ENCODE data around the gene FAM107B. TPM values are rescaled to one million over a fixed set of nuclear protein-coding genes. Genes with fewer than 3 reads are reported as not detected.
"Not testable (repeated sequence)": the region's sequence is repeated elsewhere in the genome, so short reads cannot be mapped to it uniquely, and the experiment has no call there.

The FAM107B gene
- 44.0 TPM for polyA plus RNA-seq
- long read RNA-seq, donor 1, transcript FAM107B-211 (4 exons, 2,633 nt): major isoform, 5 of 7 reads
- long read RNA-seq, donor 1, partial matches to known transcripts: 0 of 7 reads
- long read RNA-seq, donor 1, other reads (novel, unspliced or antisense): 0 of 7 reads
- long read RNA-seq, donor 2, transcript FAM107B-211 (4 exons, 2,633 nt): major isoform, 11 of 22 reads
- long read RNA-seq, donor 2, transcript FAM107B-205 (5 exons, 2,374 nt): minor isoform, 5 of 22 reads
- long read RNA-seq, donor 2, partial matches to known transcripts: 0 of 22 reads
- long read RNA-seq, donor 2, other reads (novel, unspliced or antisense): 0 of 22 reads
- long read RNA-seq, donor 3: 0 reads
- long read RNA-seq, donor 4, partial matches to known transcripts: 0 of 1 reads
- long read RNA-seq, donor 4, other reads (novel, unspliced or antisense): 0 of 1 reads
- long read RNA-seq, donor 5, transcript FAM107B-211 (4 exons, 2,633 nt): major isoform, 8 of 11 reads
- long read RNA-seq, donor 5, partial matches to known transcripts: 0 of 11 reads
- long read RNA-seq, donor 5, other reads (novel, unspliced or antisense): 0 of 11 reads
- long read RNA-seq, donor 6, transcript FAM107B-211 (4 exons, 2,633 nt): major isoform, 6 of 15 reads
- long read RNA-seq, donor 6, partial matches to known transcripts: 0 of 15 reads
- long read RNA-seq, donor 6, other reads (novel, unspliced or antisense): 0 of 15 reads
- long read RNA-seq, donor 7, transcript FAM107B-211 (4 exons, 2,633 nt): major isoform, 6 of 12 reads
- long read RNA-seq, donor 7, partial matches to known transcripts: 0 of 12 reads
- long read RNA-seq, donor 7, other reads (novel, unspliced or antisense): 0 of 12 reads
- long read RNA-seq, donor 8, transcript FAM107B-211 (4 exons, 2,633 nt): major isoform, 12 of 29 reads
- long read RNA-seq, donor 8, partial matches to known transcripts: 6 of 29 reads
- long read RNA-seq, donor 8, other reads (novel, unspliced or antisense): 0 of 29 reads
- long read RNA-seq, donor 9, transcript FAM107B-223 (4 exons, 559 nt): major isoform, 7 of 19 reads
- long read RNA-seq, donor 9, transcript FAM107B-211 (4 exons, 2,633 nt): major isoform, 7 of 19 reads
- long read RNA-seq, donor 9, partial matches to known transcripts: 0 of 19 reads
- long read RNA-seq, donor 9, other reads (novel, unspliced or antisense): 0 of 19 reads
- long read RNA-seq, donor 10, transcript FAM107B-211 (4 exons, 2,633 nt): major isoform, 8 of 13 reads
- long read RNA-seq, donor 10, partial matches to known transcripts: 0 of 13 reads
- long read RNA-seq, donor 10, other reads (novel, unspliced or antisense): 0 of 13 reads
- long read RNA-seq, donor 11, transcript FAM107B-211 (4 exons, 2,633 nt): major isoform, 5 of 10 reads
- long read RNA-seq, donor 11, partial matches to known transcripts: 0 of 10 reads
- long read RNA-seq, donor 11, other reads (novel, unspliced or antisense): 0 of 10 reads

GRCh38 chr10:14774797-14775196, at the start of gene FAM107B:
Gene FAM107B, minus strand, starts transcription at chr10:14774897. Its CDS starts 234 bp downstream, at chr10:14774663.
- Histone ChIP-seq H3K36me3 (ENCODE audit: control insufficient read depth, insufficient read depth, low read length) (no peaks in the 10 kb centered on the region), H3K9me3 (ENCODE audit: control insufficient read depth, low read depth, low read length) (no peaks in the 10 kb centered on the region), H3K4me1 (ENCODE audit: control insufficient read depth, insufficient read depth, low read length) (peaks cover 5% of the 10 kb centered on the region), H3K27me3 (ENCODE audit: control insufficient read depth, insufficient read depth, low read length) (no peaks in the 10 kb centered on the region), H3K4me3 (ENCODE audit: low read length) (no peak within 1 kb of the TSS), H3K27ac (ENCODE audit: low read length) (no peak within 1 kb of the TSS)
- no peak for DNase-seq
- WGBS (ENCODE audit: insufficient coverage, low lambda C conversion rate): no CpG with 5 or more reads among the region's 8 CpGs

- 100% methylated on average over 1 of the region's 3 CpGs for WGBS (ENCODE audit: insufficient coverage, low lambda C conversion rate)
- Histone ChIP-seq H3K9me3 (ENCODE audit: control insufficient read depth, low read depth, low read length) (no peaks in the 10 kb centered on the region), H3K36me3 (ENCODE audit: control insufficient read depth, insufficient read depth, low read length) (no peaks in the 10 kb centered on the region), H3K27me3 (ENCODE audit: control insufficient read depth, insufficient read depth, low read length) (no peaks in the 10 kb centered on the region), H3K4me1 (ENCODE audit: control insufficient read depth, insufficient read depth, low read length) (no peaks in the 10 kb centered on the region), H3K4me3 (ENCODE audit: low read length) (no peak overlapping the region), H3K27ac (ENCODE audit: low read length) (no peak overlapping the region)
- DNase-seq: no peak
Observed at GRCh38 chr10:14823966-14824365, 49.3 kb upstream of the FAM107B start.

GRCh38 chr10:14822879-14823755, 48.4 kb upstream of the FAM107B start:
- Histone ChIP-seq H3K4me1 (ENCODE audit: control insufficient read depth, insufficient read depth, low read length) (no peaks in the 10 kb centered on the region), H3K27ac (ENCODE audit: low read length) (no peak overlapping the region), H3K27me3 (ENCODE audit: control insufficient read depth, insufficient read depth, low read length) (no peaks in the 10 kb centered on the region), H3K4me3 (ENCODE audit: low read length) (no peak overlapping the region), H3K9me3 (ENCODE audit: control insufficient read depth, low read depth, low read length) (no peaks in the 10 kb centered on the region), H3K36me3 (ENCODE audit: control insufficient read depth, insufficient read depth, low read length) (no peaks in the 10 kb centered on the region)
- WGBS (ENCODE audit: insufficient coverage, low lambda C conversion rate): no CpG with 5 or more reads among the region's 3 CpGs
- no peak for DNase-seq

- Histone ChIP-seq H3K27me3 (ENCODE audit: control insufficient read depth, insufficient read depth, low read length) (no peaks in the 10 kb centered on the region), H3K4me3 (ENCODE audit: low read length) (no peak overlapping the region), H3K36me3 (ENCODE audit: control insufficient read depth, insufficient read depth, low read length) (no peaks in the 10 kb centered on the region), H3K4me1 (ENCODE audit: control insufficient read depth, insufficient read depth, low read length) (no peaks in the 10 kb centered on the region), H3K27ac (ENCODE audit: low read length) (no peak overlapping the region), H3K9me3 (ENCODE audit: control insufficient read depth, low read depth, low read length) (no peaks in the 10 kb centered on the region)
- no peak for DNase-seq
- WGBS (ENCODE audit: insufficient coverage, low lambda C conversion rate): 93% methylated on average over 4 of the region's 6 CpGs
Observed at GRCh38 chr10:14821635-14822375, 47.1 kb upstream of the FAM107B start.

- WGBS (ENCODE audit: insufficient coverage, low lambda C conversion rate): no CpG with 5 or more reads among the region's 5 CpGs
- DNase-seq: peak in 1 of 2 donors; percentile 29
- Histone ChIP-seq H3K27ac (ENCODE audit: low read length) (no peak overlapping the region), H3K9me3 (ENCODE audit: control insufficient read depth, low read depth, low read length) (no peaks in the 10 kb centered on the region), H3K27me3 (ENCODE audit: control insufficient read depth, insufficient read depth, low read length) (no peaks in the 10 kb centered on the region), H3K4me1 (ENCODE audit: control insufficient read depth, insufficient read depth, low read length) (no peaks in the 10 kb centered on the region), H3K36me3 (ENCODE audit: control insufficient read depth, insufficient read depth, low read length) (no peaks in the 10 kb centered on the region), H3K4me3 (ENCODE audit: low read length) (no peak overlapping the region)
Observed at GRCh38 chr10:14820775-14821154, 46.1 kb upstream of the FAM107B start.

GRCh38 chr10:14820010-14820774, 45.5 kb upstream of the FAM107B start:
- peak in 1 of 2 donors; percentile 24 for DNase-seq
- Histone ChIP-seq H3K4me1 (ENCODE audit: control insufficient read depth, insufficient read depth, low read length) (no peaks in the 10 kb centered on the region), H3K4me3 (ENCODE audit: low read length) (no peak overlapping the region), H3K27me3 (ENCODE audit: control insufficient read depth, insufficient read depth, low read length) (no peaks in the 10 kb centered on the region), H3K36me3 (ENCODE audit: control insufficient read depth, insufficient read depth, low read length) (no peaks in the 10 kb centered on the region), H3K9me3 (ENCODE audit: control insufficient read depth, low read depth, low read length) (no peaks in the 10 kb centered on the region), H3K27ac (ENCODE audit: low read length) (no peak overlapping the region)
- 83% methylated on average over 1 of the region's 10 CpGs for WGBS (ENCODE audit: insufficient coverage, low lambda C conversion rate)

- H3K27ac ChIP-seq (ENCODE audit: low read length); DNase-seq; H3K4me1 ChIP-seq (ENCODE audit: control insufficient read depth, insufficient read depth, low read length); H3K4me3 ChIP-seq (ENCODE audit: low read length); H3K27me3 ChIP-seq (ENCODE audit: control insufficient read depth, insufficient read depth, low read length); H3K36me3 ChIP-seq (ENCODE audit: control insufficient read depth, insufficient read depth, low read length); H3K9me3 ChIP-seq (ENCODE audit: control insufficient read depth, low read depth, low read length): not testable (repeated sequence)
- whole genome bisulfite sequencing (ENCODE audit: insufficient coverage, low lambda C conversion rate): no CpG with 5 or more reads among the region's 7 CpGs
Observed at GRCh38 chr10:14816717-14817116, 42.0 kb upstream of the FAM107B start.

- WGBS (ENCODE audit: insufficient coverage, low lambda C conversion rate): no CpG with 5 or more reads among the region's 6 CpGs
- Histone ChIP-seq H3K9me3 (ENCODE audit: control insufficient read depth, low read depth, low read length) (no peaks in the 10 kb centered on the region), H3K36me3 (ENCODE audit: control insufficient read depth, insufficient read depth, low read length) (no peaks in the 10 kb centered on the region), H3K27ac (ENCODE audit: low read length) (no peak overlapping the region), H3K4me3 (ENCODE audit: low read length) (no peak overlapping the region), H3K4me1 (ENCODE audit: control insufficient read depth, insufficient read depth, low read length) (no peaks in the 10 kb centered on the region), H3K27me3 (ENCODE audit: control insufficient read depth, insufficient read depth, low read length) (no peaks in the 10 kb centered on the region)
- no peak for DNase-seq
Observed at GRCh38 chr10:14815681-14816080, 41.0 kb upstream of the FAM107B start.

Measured in large intestine (tissue), 12 donors.